ENCODE data around the gene MEG3. TPM values are rescaled to one million over a fixed set of nuclear protein-coding genes. Genes with fewer than 3 reads are reported as not detected.

Gene MEG3
- total RNA-seq, 1 donor from 2014 or later: 0.18 TPM

DNA sequence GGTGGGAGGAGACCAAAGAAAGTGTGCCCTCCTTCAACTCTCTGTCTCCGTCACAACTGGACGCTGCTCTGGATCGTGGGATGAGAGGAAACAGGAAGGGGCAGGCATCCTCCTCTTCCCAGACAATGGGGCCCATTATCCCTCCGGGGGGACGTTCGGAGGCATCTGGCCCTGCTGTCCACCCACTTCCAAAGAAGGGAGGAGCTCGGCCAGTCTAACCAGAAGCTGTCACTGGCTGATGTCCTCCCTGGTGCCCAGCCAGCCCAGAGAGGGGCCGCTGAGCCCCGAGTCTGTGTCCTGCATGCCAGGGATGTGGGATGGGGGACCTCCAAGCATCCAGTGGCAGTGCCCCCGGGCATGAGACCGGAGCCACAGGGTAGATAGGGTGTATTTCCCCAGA, 39.8 kb upstream of the MEG3 start:
- no peaks in the 10 kb centered on the region for H3K9me3 Mint-ChIP-seq
- no peak for DNase-seq (ENCODE audit: low spot score in 2 of 2, unreplicated experiment in 2 of 2)
- H3K27ac Mint-ChIP-seq: no peak overlapping the region
- H3K4me1 Mint-ChIP-seq: peaks cover 60% of the 10 kb centered on the region
- H3K27me3 Mint-ChIP-seq (ENCODE audit: low read depth): no peaks in the 10 kb centered on the region
- H3K4me3 Mint-ChIP-seq: no peak overlapping the region
- no peaks in the 10 kb centered on the region for H3K36me3 Mint-ChIP-seq
- TF ChIP-seq, protein P1, sequence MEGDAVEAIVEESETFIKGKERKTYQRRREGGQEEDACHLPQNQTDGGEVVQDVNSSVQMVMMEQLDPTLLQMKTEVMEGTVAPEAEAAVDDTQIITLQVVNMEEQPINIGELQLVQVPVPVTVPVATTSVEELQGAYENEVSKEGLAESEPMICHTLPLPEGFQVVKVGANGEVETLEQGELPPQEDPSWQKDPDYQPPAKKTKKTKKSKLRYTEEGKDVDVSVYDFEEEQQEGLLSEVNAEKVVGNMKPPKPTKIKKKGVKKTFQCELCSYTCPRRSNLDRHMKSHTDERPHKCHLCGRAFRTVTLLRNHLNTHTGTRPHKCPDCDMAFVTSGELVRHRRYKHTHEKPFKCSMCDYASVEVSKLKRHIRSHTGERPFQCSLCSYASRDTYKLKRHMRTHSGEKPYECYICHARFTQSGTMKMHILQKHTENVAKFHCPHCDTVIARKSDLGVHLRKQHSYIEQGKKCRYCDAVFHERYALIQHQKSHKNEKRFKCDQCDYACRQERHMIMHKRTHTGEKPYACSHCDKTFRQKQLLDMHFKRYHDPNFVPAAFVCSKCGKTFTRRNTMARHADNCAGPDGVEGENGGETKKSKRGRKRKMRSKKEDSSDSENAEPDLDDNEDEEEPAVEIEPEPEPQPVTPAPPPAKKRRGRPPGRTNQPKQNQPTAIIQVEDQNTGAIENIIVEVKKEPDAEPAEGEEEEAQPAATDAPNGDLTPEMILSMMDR (IDR thresholded peaks at IDR 0.05; ENCODE audit: unreplicated experiment): no peak

DNA sequence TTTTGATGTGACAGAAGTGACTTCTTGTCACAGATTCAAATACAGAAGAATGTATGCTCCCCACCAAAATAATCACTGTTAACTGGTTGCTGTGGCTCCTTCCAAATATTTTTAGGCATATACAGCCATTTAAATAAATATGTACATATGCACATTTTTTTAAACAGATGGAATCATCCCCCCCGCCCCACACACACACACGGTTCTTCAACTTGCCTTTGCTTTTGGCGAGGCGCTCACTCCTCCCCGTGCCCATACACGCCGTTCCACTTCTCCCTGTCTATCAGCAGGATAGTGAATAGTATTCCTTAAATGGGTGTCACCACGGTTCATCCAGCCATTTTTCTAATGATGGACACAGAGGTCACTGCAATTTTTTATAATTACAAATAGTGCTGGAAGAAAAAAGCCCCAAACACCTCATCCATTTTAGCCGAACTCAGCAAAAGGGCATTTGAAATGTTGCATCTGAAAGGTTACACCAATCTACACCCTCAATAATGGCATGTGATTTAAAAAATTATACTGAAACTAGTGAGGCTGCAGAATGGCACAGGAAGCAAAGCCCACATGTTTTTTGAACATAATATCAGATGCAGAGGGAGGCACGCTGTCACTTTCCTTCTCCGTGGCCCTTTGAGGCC, 39.2 kb upstream of the MEG3 start:
- Mint-ChIP-seq H3K9me3 (no peaks in the 10 kb centered on the region), H3K4me1 (peaks cover 62% of the 10 kb centered on the region), H3K27me3 (ENCODE audit: low read depth) (no peaks in the 10 kb centered on the region), H3K4me3 (no peak overlapping the region), H3K36me3 (no peaks in the 10 kb centered on the region), H3K27ac (peak overlapping the region; percentile 47)
- TF ChIP-seq, protein P1 (IDR thresholded peaks at IDR 0.05; ENCODE audit: unreplicated experiment): no peak
- DNase-seq (ENCODE audit: low spot score in 2 of 2, unreplicated experiment in 2 of 2): no peak

DNA sequence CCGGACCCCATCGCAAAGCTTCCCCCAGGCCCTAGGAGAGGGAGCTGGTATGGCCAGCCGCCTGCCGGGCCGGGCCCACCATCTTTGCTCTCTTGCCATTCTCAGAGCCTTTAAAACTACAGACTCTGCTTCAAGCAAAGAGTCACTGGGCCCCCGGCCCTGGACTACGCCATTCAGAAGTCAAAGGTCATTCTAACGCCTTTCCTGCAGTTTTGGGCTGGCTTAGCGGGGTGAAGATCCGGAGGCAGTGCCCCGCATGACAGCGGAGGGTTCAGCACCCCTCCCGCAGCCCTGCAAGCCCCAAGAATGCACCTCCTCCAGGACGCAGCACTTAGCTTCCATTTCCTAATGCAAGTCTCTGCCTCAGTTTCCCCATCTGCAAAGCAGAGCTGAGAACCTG, 38.3 kb upstream of the MEG3 start:
- H3K36me3 Mint-ChIP-seq: no peaks in the 10 kb centered on the region
- H3K9me3 Mint-ChIP-seq: no peaks in the 10 kb centered on the region
- H3K4me1 Mint-ChIP-seq: peaks cover 58% of the 10 kb centered on the region
- DNase-seq (ENCODE audit: low spot score in 2 of 2, unreplicated experiment in 2 of 2): no peak
- no peaks in the 10 kb centered on the region for H3K27me3 Mint-ChIP-seq (ENCODE audit: low read depth)
- no peak overlapping the region for H3K27ac Mint-ChIP-seq
- no peak overlapping the region for H3K4me3 Mint-ChIP-seq
- TF ChIP-seq, protein P1 (IDR thresholded peaks at IDR 0.05; ENCODE audit: unreplicated experiment): no peak

DNA sequence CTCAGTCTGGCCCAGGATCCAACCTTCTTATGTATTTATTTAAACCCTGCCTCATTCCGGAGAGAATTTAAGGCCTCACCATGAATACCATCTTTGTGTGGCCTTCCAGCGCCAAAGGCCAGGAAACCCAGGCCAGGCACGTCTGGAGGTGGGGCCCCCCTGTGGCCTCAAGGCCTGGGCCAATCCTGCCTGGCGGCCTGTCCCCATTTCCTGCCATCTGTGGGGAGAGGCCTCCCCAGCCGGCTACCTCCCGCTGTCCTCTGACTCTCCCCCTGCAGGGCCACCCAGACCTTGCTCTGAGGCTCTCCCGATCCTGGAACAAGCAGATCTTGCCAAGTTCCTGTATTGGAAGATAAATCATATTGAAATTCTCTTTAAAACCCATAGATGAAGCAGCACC, 37.4 kb upstream of the MEG3 start:
- no peaks in the 10 kb centered on the region for H3K27me3 Mint-ChIP-seq (ENCODE audit: low read depth)
- H3K9me3 Mint-ChIP-seq: no peaks in the 10 kb centered on the region
- H3K27ac Mint-ChIP-seq: peak overlapping the region; percentile 43
- peaks cover 50% of the 10 kb centered on the region for H3K4me1 Mint-ChIP-seq
- TF ChIP-seq, protein P1 (IDR thresholded peaks at IDR 0.05; ENCODE audit: unreplicated experiment): no peak
- no peaks in the 10 kb centered on the region for H3K36me3 Mint-ChIP-seq
- DNase-seq (ENCODE audit: low spot score in 2 of 2, unreplicated experiment in 2 of 2): no peak
- H3K4me3 Mint-ChIP-seq: no peak overlapping the region

DNA sequence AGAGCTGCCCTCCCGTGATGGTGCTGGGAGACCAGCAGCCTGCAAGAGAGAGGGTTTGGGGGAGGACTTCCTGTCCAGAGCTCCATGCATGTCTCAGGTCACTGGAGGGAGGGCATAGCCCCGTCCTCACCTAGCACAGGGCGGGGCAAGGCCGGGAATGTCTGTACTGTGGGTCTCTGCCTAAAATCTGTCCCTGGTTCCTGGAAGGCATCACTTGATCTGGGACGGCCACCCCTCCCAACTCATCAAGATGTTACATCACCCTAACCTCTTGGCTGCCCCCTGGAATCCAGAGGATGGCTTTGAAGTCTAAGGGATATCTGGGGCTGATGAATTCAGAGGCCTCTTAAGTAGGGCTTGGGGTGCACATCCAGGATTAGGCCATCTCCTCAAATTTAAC, 37.0 kb upstream of the MEG3 start:
- TF ChIP-seq, protein P1 (IDR thresholded peaks at IDR 0.05; ENCODE audit: unreplicated experiment): no peak
- no peaks in the 10 kb centered on the region for H3K9me3 Mint-ChIP-seq
- no peak for DNase-seq (ENCODE audit: low spot score in 2 of 2, unreplicated experiment in 2 of 2)
- H3K36me3 Mint-ChIP-seq: no peaks in the 10 kb centered on the region
- no peaks in the 10 kb centered on the region for H3K27me3 Mint-ChIP-seq (ENCODE audit: low read depth)
- H3K27ac Mint-ChIP-seq: peak overlapping the region; percentile 43
- no peak overlapping the region for H3K4me3 Mint-ChIP-seq
- peaks cover 46% of the 10 kb centered on the region for H3K4me1 Mint-ChIP-seq
